ENCODE results near the gene TMEM31. TPM values are rescaled to one million over a fixed set of nuclear protein-coding genes. Genes with fewer than 3 reads are reported as not detected.

The TMEM31 gene
- polyA plus RNA-seq, 2 of the 4 experiments (the other 2 are of a cell fraction) = 0.10 TPM; not detected in 1

DNA sequence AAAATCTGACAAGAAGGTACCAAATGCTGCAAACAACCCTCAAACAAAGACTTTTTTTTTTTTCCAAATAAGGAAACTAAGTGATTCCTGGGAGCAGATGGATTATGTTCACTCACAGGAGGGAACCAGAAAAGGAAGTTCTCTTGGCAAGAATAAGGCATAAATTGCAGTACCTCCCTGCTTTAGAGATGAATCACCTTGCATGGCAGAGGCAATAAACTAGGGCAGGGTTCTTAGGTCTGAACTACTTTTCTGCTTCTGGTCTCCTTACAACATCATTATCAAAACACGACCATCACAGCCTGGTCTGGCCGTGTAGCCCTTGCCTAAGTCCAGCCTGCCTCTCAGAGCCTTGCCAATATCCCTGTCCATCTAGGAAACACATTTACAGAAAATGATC lies 6.3 kb downstream of the TMEM31 start:
- TF ChIP-seq RAD21 (conservative IDR thresholded peaks at IDR 0.05 in 1 of 2, IDR thresholded peaks at IDR 0.05 in 1 of 2) = no peak
- no peak for TF ChIP-seq ZSCAN20 (CRISPR knock-in tag; IDR thresholded peaks at IDR 0.05)
- TF ChIP-seq, protein P1, sequence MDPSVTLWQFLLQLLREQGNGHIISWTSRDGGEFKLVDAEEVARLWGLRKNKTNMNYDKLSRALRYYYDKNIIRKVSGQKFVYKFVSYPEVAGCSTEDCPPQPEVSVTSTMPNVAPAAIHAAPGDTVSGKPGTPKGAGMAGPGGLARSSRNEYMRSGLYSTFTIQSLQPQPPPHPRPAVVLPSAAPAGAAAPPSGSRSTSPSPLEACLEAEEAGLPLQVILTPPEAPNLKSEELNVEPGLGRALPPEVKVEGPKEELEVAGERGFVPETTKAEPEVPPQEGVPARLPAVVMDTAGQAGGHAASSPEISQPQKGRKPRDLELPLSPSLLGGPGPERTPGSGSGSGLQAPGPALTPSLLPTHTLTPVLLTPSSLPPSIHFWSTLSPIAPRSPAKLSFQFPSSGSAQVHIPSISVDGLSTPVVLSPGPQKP (IDR thresholded peaks at IDR 0.05; ENCODE audit: low read depth, low read length) = no peak
- no peak for TF ChIP-seq BHLHE40 (IDR thresholded peaks at IDR 0.05; ENCODE audit: low read depth, low read length)
- no peak for TF ChIP-seq MAZ (IDR thresholded peaks at IDR 0.05; ENCODE audit: borderline replicate concordance, low read depth, low read length)
- TF ChIP-seq, protein P2, sequence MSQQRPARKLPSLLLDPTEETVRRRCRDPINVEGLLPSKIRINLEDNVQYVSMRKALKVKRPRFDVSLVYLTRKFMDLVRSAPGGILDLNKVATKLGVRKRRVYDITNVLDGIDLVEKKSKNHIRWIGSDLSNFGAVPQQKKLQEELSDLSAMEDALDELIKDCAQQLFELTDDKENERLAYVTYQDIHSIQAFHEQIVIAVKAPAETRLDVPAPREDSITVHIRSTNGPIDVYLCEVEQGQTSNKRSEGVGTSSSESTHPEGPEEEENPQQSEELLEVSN (IDR thresholded peaks at IDR 0.05; ENCODE audit: borderline replicate concordance, low read depth) = no peak
- peak overlapping the region; percentile 26; the same call in 2 of the 3 replicates for H3K4me2 ChIP-seq
- no peak overlapping the region for H3K4me3 ChIP-seq
- H3K9me3 ChIP-seq = no peaks in the 10 kb centered on the region
- WGBS (ENCODE audit: missing lambda C conversion rate) = 18% methylated on average over 2 of the region's 2 CpGs
- ChIA-PET CTCF (interaction anchor here (0.7 to 1.1 kb wide), 3 partner anchors 57 to 87 kb away, joined by 3 to 4 read pairs (median 4); no protein-coding TSS in a partner anchor), POLR2A (no interaction called here)
- H3K4me1 ChIP-seq = 0 out of 3 replicates have a peak, but pooled peaks cover 3% of the 10 kb centered on the region
- peak overlapping the region in 1 of 2 experiments; percentile 55; a peak in 1 of 6 replicates for H3K27ac ChIP-seq
- ATAC-seq (peak in 1 of 2 experiments; percentile 47; a peak in 1 of 6 replicates), DNase-seq (ENCODE audit: low read depth in 1 of 2, low spot score in 1 of 2) (peak in 1 of 2 experiments; percentile 10), FAIRE-seq (no peak)

DNA sequence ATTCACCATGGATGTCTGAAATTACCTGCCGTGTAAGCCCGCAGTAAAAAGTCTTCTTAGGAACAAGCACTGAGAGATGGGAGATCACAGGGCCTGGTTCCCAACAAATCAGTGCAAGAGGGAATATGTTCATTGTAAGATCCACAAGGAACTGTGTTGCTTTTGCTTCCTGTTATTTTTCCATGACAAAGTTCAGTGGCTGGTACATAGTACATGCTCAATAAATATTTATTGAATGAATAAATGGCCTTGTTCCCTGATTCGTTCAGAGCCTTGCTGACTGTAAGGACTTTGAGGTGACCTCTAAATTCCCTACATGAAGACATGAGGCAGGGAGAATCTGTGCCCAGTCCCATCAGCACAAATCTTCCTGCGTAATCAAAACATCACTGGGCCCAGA lies 7.4 kb downstream of the TMEM31 start:
- TF ChIP-seq, protein P3, sequence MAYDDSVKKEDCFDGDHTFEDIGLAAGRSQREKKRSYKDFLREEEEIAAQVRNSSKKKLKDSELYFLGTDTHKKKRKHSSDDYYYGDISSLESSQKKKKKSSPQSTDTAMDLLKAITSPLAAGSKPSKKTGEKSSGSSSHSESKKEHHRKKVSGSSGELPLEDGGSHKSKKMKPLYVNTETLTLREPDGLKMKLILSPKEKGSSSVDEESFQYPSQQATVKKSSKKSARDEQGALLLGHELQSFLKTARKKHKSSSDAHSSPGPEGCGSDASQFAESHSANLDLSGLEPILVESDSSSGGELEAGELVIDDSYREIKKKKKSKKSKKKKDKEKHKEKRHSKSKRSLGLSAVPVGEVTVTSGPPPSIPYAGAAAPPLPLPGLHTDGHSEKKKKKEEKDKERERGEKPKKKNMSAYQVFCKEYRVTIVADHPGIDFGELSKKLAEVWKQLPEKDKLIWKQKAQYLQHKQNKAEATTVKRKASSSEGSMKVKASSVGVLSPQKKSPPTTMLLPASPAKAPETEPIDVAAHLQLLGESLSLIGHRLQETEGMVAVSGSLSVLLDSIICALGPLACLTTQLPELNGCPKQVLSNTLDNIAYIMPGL (CRISPR knock-in tag; IDR thresholded peaks at IDR 0.05; ENCODE audit: borderline replicate concordance) = no peak
- no peak for TF ChIP-seq EHF (CRISPR knock-in tag; IDR thresholded peaks at IDR 0.05)
- no peak for TF ChIP-seq RAD21 (conservative IDR thresholded peaks at IDR 0.05 in 1 of 2, IDR thresholded peaks at IDR 0.05 in 1 of 2)
- no peak for TF ChIP-seq BHLHE40 (IDR thresholded peaks at IDR 0.05; ENCODE audit: low read depth, low read length)
- no peak for TF ChIP-seq ZFP36 (IDR thresholded peaks at IDR 0.05; ENCODE audit: borderline replicate concordance, partially characterized antibody)
- TF ChIP-seq, protein P4, sequence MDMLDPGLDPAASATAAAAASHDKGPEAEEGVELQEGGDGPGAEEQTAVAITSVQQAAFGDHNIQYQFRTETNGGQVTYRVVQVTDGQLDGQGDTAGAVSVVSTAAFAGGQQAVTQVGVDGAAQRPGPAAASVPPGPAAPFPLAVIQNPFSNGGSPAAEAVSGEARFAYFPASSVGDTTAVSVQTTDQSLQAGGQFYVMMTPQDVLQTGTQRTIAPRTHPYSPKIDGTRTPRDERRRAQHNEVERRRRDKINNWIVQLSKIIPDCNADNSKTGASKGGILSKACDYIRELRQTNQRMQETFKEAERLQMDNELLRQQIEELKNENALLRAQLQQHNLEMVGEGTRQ (IDR thresholded peaks at IDR 0.05) = no peak
- no peak for TF ChIP-seq HOXA7 (CRISPR knock-in tag; IDR thresholded peaks at IDR 0.05)
- TF ChIP-seq ESRRA (IDR thresholded peaks at IDR 0.05; ENCODE audit: borderline replicate concordance, low read length) = no peak
- TF ChIP-seq, protein P5, sequence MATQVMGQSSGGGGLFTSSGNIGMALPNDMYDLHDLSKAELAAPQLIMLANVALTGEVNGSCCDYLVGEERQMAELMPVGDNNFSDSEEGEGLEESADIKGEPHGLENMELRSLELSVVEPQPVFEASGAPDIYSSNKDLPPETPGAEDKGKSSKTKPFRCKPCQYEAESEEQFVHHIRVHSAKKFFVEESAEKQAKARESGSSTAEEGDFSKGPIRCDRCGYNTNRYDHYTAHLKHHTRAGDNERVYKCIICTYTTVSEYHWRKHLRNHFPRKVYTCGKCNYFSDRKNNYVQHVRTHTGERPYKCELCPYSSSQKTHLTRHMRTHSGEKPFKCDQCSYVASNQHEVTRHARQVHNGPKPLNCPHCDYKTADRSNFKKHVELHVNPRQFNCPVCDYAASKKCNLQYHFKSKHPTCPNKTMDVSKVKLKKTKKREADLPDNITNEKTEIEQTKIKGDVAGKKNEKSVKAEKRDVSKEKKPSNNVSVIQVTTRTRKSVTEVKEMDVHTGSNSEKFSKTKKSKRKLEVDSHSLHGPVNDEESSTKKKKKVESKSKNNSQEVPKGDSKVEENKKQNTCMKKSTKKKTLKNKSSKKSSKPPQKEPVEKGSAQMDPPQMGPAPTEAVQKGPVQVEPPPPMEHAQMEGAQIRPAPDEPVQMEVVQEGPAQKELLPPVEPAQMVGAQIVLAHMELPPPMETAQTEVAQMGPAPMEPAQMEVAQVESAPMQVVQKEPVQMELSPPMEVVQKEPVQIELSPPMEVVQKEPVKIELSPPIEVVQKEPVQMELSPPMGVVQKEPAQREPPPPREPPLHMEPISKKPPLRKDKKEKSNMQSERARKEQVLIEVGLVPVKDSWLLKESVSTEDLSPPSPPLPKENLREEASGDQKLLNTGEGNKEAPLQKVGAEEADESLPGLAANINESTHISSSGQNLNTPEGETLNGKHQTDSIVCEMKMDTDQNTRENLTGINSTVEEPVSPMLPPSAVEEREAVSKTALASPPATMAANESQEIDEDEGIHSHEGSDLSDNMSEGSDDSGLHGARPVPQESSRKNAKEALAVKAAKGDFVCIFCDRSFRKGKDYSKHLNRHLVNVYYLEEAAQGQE (IDR thresholded peaks at IDR 0.05) = no peak
- TF ChIP-seq, protein P1 (IDR thresholded peaks at IDR 0.05; ENCODE audit: low read depth, low read length) = no peak
- no peak for TF ChIP-seq MAZ (IDR thresholded peaks at IDR 0.05; ENCODE audit: borderline replicate concordance, low read depth, low read length)
- no peak for TF ChIP-seq NFE2L2 (conservative IDR thresholded peaks at IDR 0.05; ENCODE audit: low read length)
- no peak for TF ChIP-seq NPAS2 (CRISPR knock-in tag; IDR thresholded peaks at IDR 0.05; ENCODE audit: borderline replicate concordance)
- TF ChIP-seq ZNF302 (CRISPR knock-in tag; IDR thresholded peaks at IDR 0.05) = no peak
- no peak for TF ChIP-seq MAFK (IDR thresholded peaks at IDR 0.05; ENCODE audit: partially characterized antibody)
- TF ChIP-seq FOXS1 (CRISPR knock-in tag; IDR thresholded peaks at IDR 0.05) = no peak
- no peak for TF ChIP-seq HOXB5 (CRISPR knock-in tag; IDR thresholded peaks at IDR 0.05)
- no peak for TF ChIP-seq PHF8 (IDR thresholded peaks at IDR 0.05; ENCODE audit: borderline replicate concordance, low read depth)
- TF ChIP-seq, protein P6, sequence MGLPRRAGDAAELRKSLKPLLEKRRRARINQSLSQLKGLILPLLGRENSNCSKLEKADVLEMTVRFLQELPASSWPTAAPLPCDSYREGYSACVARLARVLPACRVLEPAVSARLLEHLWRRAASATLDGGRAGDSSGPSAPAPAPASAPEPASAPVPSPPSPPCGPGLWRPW (IDR thresholded peaks at IDR 0.05) = no peak
- DNase-seq (ENCODE audit: low read depth in 1 of 2, low spot score in 1 of 2) = no peak
- no peak for ATAC-seq
- Histone ChIP-seq H3K4me2 (no peak overlapping the region), H3K4me1 (0 out of 3 replicates have a peak, but pooled peaks cover 3% of the 10 kb centered on the region), H3K27ac (no peak overlapping the region), H3K9me3 (no peaks in the 10 kb centered on the region), H3K4me3 (no peak overlapping the region)
- POLR2A ChIA-PET = no interaction called here
- 81% methylated on average over 4 of the region's 4 CpGs for WGBS (ENCODE audit: missing lambda C conversion rate)
- FAIRE-seq = peak; percentile 49
- CTCF ChIA-PET = no interaction called here

Data from A549 (cell line).